IMR-90 (cell line): Measurements from ENCODE around the gene TBC1D17. TPM values are rescaled to one million over a fixed set of nuclear protein-coding genes. Genes with fewer than 3 reads are reported as not detected.

Source experiments
- ATAC-seq: fragments of 200-7000 bp; cut with Tn5 transposase; 2 replicates; pipeline ENCODE4 v1.9.1; 2020; ENCODE audit warnings: low read depth, mild to moderate bottlenecking, moderate library complexity
- BruUV-seq: library from RNA; stranded (reverse); fragments of 400-500 nt; replicated peaks from 2 replicates; lab custom pipeline; 2021; lab: Mats Ljungman, UMichigan
- CTCF ChIA-PET: fragments of 300-600 bp; formaldehyde crosslinking; extraction: SDS; loops from one replicate; lab custom pipeline; 2021; ENCODE audit warnings: antibody characterized with exemption; lab: Yijun Ruan, JAX
- POLR2A ChIA-PET: fragments of 300-600 bp; sonication (Branson Sonifier 250); formaldehyde crosslinking; loops from one replicate; lab custom pipeline; 2022; ENCODE audit warnings: antibody characterized with exemption; ENCODE audit not compliant: unreplicated experiment; lab: Charles Lee
- DNase-seq: peaks from one replicate; pipeline ENCODE4 v3.0.0; 2013
- H2AFZ ChIP-seq: replicated peaks from 2 replicates; pipeline ENCODE3; 2013; ENCODE audit warnings: low read length, mild to moderate bottlenecking; ENCODE audit not compliant: poor library complexity
- H2AK5ac ChIP-seq: 2 replicates; pipeline ENCODE4 v1.6.1; 2013; ENCODE audit warnings: low read depth, low read length, inconsistent platforms
- H2AK9ac ChIP-seq: replicated peaks from 2 replicates; pipeline ENCODE3; 2013; ENCODE audit warnings: mild to moderate bottlenecking, low read depth, low read length, moderate library complexity; ENCODE audit not compliant: poor library complexity
- H2BK120ac ChIP-seq: 2 replicates; pipeline ENCODE4 v1.6.1; 2013; ENCODE audit warnings: low read depth, low read length, inconsistent platforms
- H2BK15ac ChIP-seq: 3 replicates; pipeline ENCODE4 v1.6.1; 2013; ENCODE audit warnings: low read depth, low read length, inconsistent platforms
- H2BK20ac ChIP-seq: 2 replicates; pipeline ENCODE4 v1.6.1; 2013; ENCODE audit warnings: low read depth, mild to moderate bottlenecking, inconsistent platforms, low read length, moderate library complexity
- H2BK5ac ChIP-seq: 2 replicates; pipeline ENCODE4 v1.6.1; 2013; ENCODE audit warnings: mild to moderate bottlenecking, low read depth, low read length, inconsistent platforms; ENCODE audit not compliant: poor library complexity, severe bottlenecking
- H3K14ac ChIP-seq: replicated peaks from 2 replicates; pipeline ENCODE4 v1.6.1; 2013; ENCODE audit warnings: low read depth, low read length, inconsistent platforms
- H3K18ac ChIP-seq: 2 replicates; pipeline ENCODE4 v1.6.1; 2013; ENCODE audit warnings: low read depth, low read length, control low read depth
- H3K23ac ChIP-seq: 2 replicates; pipeline ENCODE4 v1.6.1; 2013; ENCODE audit warnings: low read depth, low read length, inconsistent platforms
- H3K27ac ChIP-seq: 2 replicates; pipeline ENCODE4 v1.5.1; 2013; ENCODE audit warnings: mild to moderate bottlenecking, control low read depth, low read length; ENCODE audit not compliant: insufficient read depth
- H3K27me3 ChIP-seq: 2 replicates; pipeline ENCODE4 v1.6.1; 2013; ENCODE audit warnings: low read length; ENCODE audit not compliant: control insufficient read depth, insufficient read depth
- H3K36me3 ChIP-seq: 2 replicates; pipeline ENCODE4 v1.6.1; 2013; ENCODE audit warnings: low read length, mixed read lengths; ENCODE audit not compliant: control insufficient read depth, insufficient read depth
- H3K4ac ChIP-seq: 2 replicates; pipeline ENCODE4 v1.6.1; 2013; ENCODE audit warnings: low read depth, low read length, inconsistent platforms
- H3K4me1 ChIP-seq: 2 replicates; pipeline ENCODE4 v1.6.1; 2013; ENCODE audit warnings: low read length, mixed read lengths; ENCODE audit not compliant: control insufficient read depth, insufficient read depth
- H3K4me2 ChIP-seq: 2 replicates; pipeline ENCODE4 v1.6.1; 2013; ENCODE audit warnings: low read depth, mild to moderate bottlenecking, control low read depth, low read length, moderate library complexity
- H3K4me3 ChIP-seq: 2 replicates; pipeline ENCODE4 v1.5.1; 2013; ENCODE audit warnings: low read depth, mild to moderate bottlenecking, control low read depth, low read length, moderate library complexity; ENCODE audit not compliant: insufficient read depth
- H3K56ac ChIP-seq: 2 replicates; pipeline ENCODE4 v1.6.1; 2013; ENCODE audit warnings: low read length, inconsistent platforms; ENCODE audit not compliant: insufficient read depth; ENCODE audit errors: extremely low read depth
- H3K79me1 ChIP-seq, 2 experiments: 2 replicates each; pipeline ENCODE4 v1.6.1; 2013; ENCODE audit warnings: low read length in 2 of 2, inconsistent platforms in 1 of 2, low read depth in 1 of 2
- H3K9ac ChIP-seq: 2 replicates; pipeline ENCODE4 v1.6.1; 2013; ENCODE audit warnings: low read depth, low read length, control low read depth
- H3K9me1 ChIP-seq: 2 replicates; pipeline ENCODE4 v1.6.1; 2013; ENCODE audit warnings: low read length, inconsistent platforms; ENCODE audit not compliant: insufficient read depth
- H3K9me3 ChIP-seq: 2 replicates; pipeline ENCODE4 v1.6.1; 2013; ENCODE audit warnings: low read length; ENCODE audit not compliant: control insufficient read depth, insufficient read depth
- H4K20me1 ChIP-seq: 2 replicates; pipeline ENCODE4 v1.6.1; 2013; ENCODE audit warnings: low read length, inconsistent platforms; ENCODE audit not compliant: insufficient read depth
- H4K5ac ChIP-seq: 2 replicates; pipeline ENCODE4 v1.6.1; 2013; ENCODE audit warnings: mild to moderate bottlenecking, low read depth, low read length, control low read depth
- H4K8ac ChIP-seq, 2 experiments: 2 replicates each; pipeline ENCODE4 v1.6.1; 2013; ENCODE audit warnings: low read depth in 2 of 2, low read length in 2 of 2, control low read depth in 1 of 2, inconsistent platforms in 1 of 2
- H4K91ac ChIP-seq: 2 replicates; pipeline ENCODE4 v1.6.1; 2013; ENCODE audit warnings: low read depth, low read length, inconsistent platforms; ENCODE audit not compliant: insufficient read depth
- CHD1 ChIP-seq: IDR thresholded peaks from 2 replicates; pipeline ENCODE4 v1.6.1; 2012; ENCODE audit warnings: low read depth, low read length, improper control_type of control experiment
- ELK1 ChIP-seq: fragments of 150-350 bp; IDR thresholded peaks from 2 replicates; pipeline ENCODE4 v1.6.1; 2016; ENCODE audit warnings: low read depth, mild to moderate bottlenecking, low read length, moderate library complexity, borderline replicate concordance
- MAFK ChIP-seq: IDR thresholded peaks from 2 replicates; pipeline ENCODE4 v1.6.1; 2012; ENCODE audit warnings: low read depth, low read length, improper control_type of control experiment
- MAZ ChIP-seq: IDR thresholded peaks from 2 replicates; pipeline ENCODE4 v1.6.1; 2012; ENCODE audit warnings: low read depth, mild to moderate bottlenecking, low read length, improper control_type of control experiment, moderate library complexity, borderline replicate concordance
- MXI1 ChIP-seq: IDR thresholded peaks from 2 replicates; pipeline ENCODE4 v1.6.1; 2012; ENCODE audit warnings: low read depth, mild to moderate bottlenecking, low read length, moderate library complexity, borderline replicate concordance
- NFE2L2 ChIP-seq: fragments of 150-350 bp; IDR thresholded peaks from 2 replicates; pipeline ENCODE4 v1.6.1; 2016; ENCODE audit warnings: low read depth, mild to moderate bottlenecking, low read length
- POLR2A ChIP-seq: IDR thresholded peaks from 2 replicates; pipeline ENCODE4 v1.6.1; 2012; ENCODE audit warnings: mild to moderate bottlenecking, low read depth, low read length
- RCOR1 ChIP-seq: IDR thresholded peaks from 2 replicates; pipeline ENCODE4 v1.6.1; 2012; ENCODE audit warnings: mild to moderate bottlenecking, low read length, improper control_type of control experiment; ENCODE audit not compliant: insufficient replicate concordance
- WGBS, 2 experiments: methylation state at CpG; one replicate each; pipeline versions ENCODE4 v1.1.5 to v1.1.7; 2013; ENCODE audit warnings: missing lambda C conversion rate in 2 of 2; ENCODE audit not compliant: insufficient read length in 1 of 2; ENCODE audit errors: extremely low coverage in 2 of 2; 5-methylcytosine and 5-hydroxymethylcytosine counted together
- dilution Hi-C: fragments of 300-500 bp; cut with HindIII; formaldehyde crosslinking; loops from one replicate; pipeline ENCODE4 v1.14.3; 2018; ENCODE audit warnings: low sequenced_read_pairs; ENCODE audit not compliant: unreplicated experiment
- in situ Hi-C: fragments of 300-500 bp; cut with MboI; formaldehyde crosslinking; loops from 3 replicates; pipeline ENCODE4 v1.14.3; 2019; ENCODE audit warnings: low sequenced_read_pairs, inconsistent platforms, mixed read lengths
- intact Hi-C: fragments of 100-400 bp; cut with micrococcal nuclease; formaldehyde crosslinking; loops from 2 replicates; pipeline ENCODE4 v1.10.0; 2022
- polyA plus RNA-seq, 3 experiments: library from polyadenylated mRNA; depleted of rRNA; stranded (reverse); fragments of >200 nt; gene quantifications; 2 replicates each; pipeline ENCODE4 v1.2.3, GENCODE V29; 2012; ENCODE audit warnings: low replicate concordance in 1 of 3
- total RNA-seq: library from RNA; depleted of rRNA; stranded (reverse); fragments of >200 nt; gene quantifications from 2 replicates; pipeline ENCODE4 v1.2.3, GENCODE V29; 2012

The TBC1D17 gene
- total and polyA plus RNA-seq, 2 of the 4 experiments (the other 2 are of a cell fraction): 1.1 to 27.8 TPM

DNA sequence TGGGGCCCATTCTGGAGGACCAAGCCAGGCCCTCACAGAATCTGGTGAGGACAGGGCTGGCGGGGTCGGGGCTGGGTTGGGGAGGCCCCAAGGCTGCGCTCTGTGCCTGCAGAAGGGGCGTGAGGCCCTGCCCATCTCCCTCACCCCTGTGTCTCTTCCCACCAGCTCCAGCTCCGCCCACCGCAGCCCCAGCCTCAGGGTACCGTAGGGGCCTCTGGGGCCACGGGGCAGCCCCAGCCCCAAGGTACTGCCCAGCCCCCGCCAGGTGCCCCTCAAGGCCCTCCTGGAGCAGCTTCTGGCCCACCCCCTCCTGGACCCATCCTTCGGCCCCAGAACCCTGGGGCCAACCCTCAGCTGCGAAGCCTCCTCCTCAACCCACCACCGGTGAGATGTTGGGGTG is 41.9 kb upstream of the TBC1D17 start:
- ChIA-PET CTCF (no interaction called here), POLR2A (no interaction called here)
- Histone ChIP-seq H2BK5ac (no peak overlapping the region), H3K18ac (no peak overlapping the region), H3K9ac (no peak overlapping the region), H3K9me1 (peaks cover 6% of the 10 kb centered on the region; the same call in 1 of the 2 replicates), H3K79me1 (peaks cover 0 to 24% of the 10 kb centered on the region in 2 experiments; a peak in 2 of 4 replicates), H2AK5ac (no peak overlapping the region), H3K27ac (no peak overlapping the region), H3K4me2 (no peak overlapping the region), H3K14ac (no peak overlapping the region), H2BK120ac (no peak overlapping the region), H2AFZ (no peak overlapping the region), H4K20me1 (no peaks in the 10 kb centered on the region; the same call in 1 of the 2 replicates), H3K23ac (no peak overlapping the region), H3K9me3 (no peaks in the 10 kb centered on the region), H2BK20ac (no peak overlapping the region), H3K36me3 (peaks cover 75% of the 10 kb centered on the region), H2AK9ac (no peak overlapping the region), H3K56ac (no peak overlapping the region), H4K5ac (no peak overlapping the region), H3K4me1 (no peaks in the 10 kb centered on the region), H2BK15ac (no peak overlapping the region), H4K91ac (no peak overlapping the region), H3K4me3 (no peak overlapping the region), H3K4ac (no peak overlapping the region), H3K27me3 (no peaks in the 10 kb centered on the region), H4K8ac (no peak overlapping the region)
- DNase-seq (no peak), ATAC-seq (no peak)
- dilution Hi-C loops: no loop called here
- TF ChIP-seq NFE2L2 (no peak), MAZ (no peak), MAFK (no peak), POLR2A (no peak), CHD1 (no peak), ELK1 (no peak), MXI1 (no peak), RCOR1 (no peak)
- in situ Hi-C loops: no loop called here
- intact Hi-C loops: no loop called here
- no TSS peak for BruUV-seq
- WGBS, 2 experiments: 100% methylated on average over 2 of the region's 12 CpGs; no CpG with 5 or more reads in 1 of the 2 experiments
